CD4-positive, alpha-beta T cell (primary cell): ENCODE data around the gene MS4A10. TPM values are rescaled to one million over a fixed set of nuclear protein-coding genes. Genes with fewer than 3 reads are reported as not detected.

Source experiments
- ATAC-seq: fragments of 200-7000 bp; cut with Tn5 transposase; one replicate; pipeline ENCODE4 v1.10.0; 2022; ENCODE audit warnings: mild to moderate bottlenecking; ENCODE audit not compliant: poor library complexity
- CTCF ChIA-PET: fragments of 350-600 bp; sonication (Branson Sonifier 250); formaldehyde crosslinking; loops from one replicate; lab custom pipeline; 2021; ENCODE audit warnings: antibody characterized with exemption, inconsistent platforms; lab: Charles Lee
- POLR2A ChIA-PET: fragments of 350-600 bp; sonication (Branson Sonifier 250); formaldehyde crosslinking; loops from one replicate; lab custom pipeline; 2021; ENCODE audit warnings: antibody characterized with exemption, inconsistent platforms; lab: Charles Lee
- DNase-seq, 14 experiments: peaks; one replicate each; pipeline ENCODE4 v3.0.0-alpha.2; 2013 to 2020; ENCODE audit warnings: mixed read lengths in 2 of 14
- H3K27ac ChIP-seq, 2 donors: one replicate each; pipeline versions ENCODE4 v1.5.1 to v1.7.0; 2013; ENCODE audit warnings: low read length in 2 of 2, low read depth in 1 of 2, mild to moderate bottlenecking in 1 of 2
- H3K27me3 ChIP-seq, 2 experiments: 1 replicate in 1 of 2; 2 replicates in 1 of 2; pipeline versions ENCODE4 v1.6.1 to v1.7.0; 2013; ENCODE audit warnings: low read length in 2 of 2, control low read depth in 1 of 2, mild to moderate bottlenecking in 1 of 2, moderate library complexity in 1 of 2; ENCODE audit not compliant: insufficient read depth in 2 of 2, control insufficient read depth in 1 of 2
- H3K36me3 ChIP-seq: one replicate; pipeline ENCODE4 v1.6.1; 2013; ENCODE audit warnings: low read length, control low read depth; ENCODE audit not compliant: insufficient read depth
- H3K4me1 ChIP-seq: one replicate; pipeline ENCODE4 v1.6.1; 2013; ENCODE audit warnings: low read length, control low read depth; ENCODE audit not compliant: insufficient read depth
- H3K4me3 ChIP-seq: one replicate; pipeline ENCODE4 v1.5.1; 2013; ENCODE audit warnings: mild to moderate bottlenecking, low read length, moderate library complexity
- H3K9me3 ChIP-seq, 2 experiments: 1 replicate in 1 of 2; 2 replicates in 1 of 2; pipeline versions ENCODE4 v1.6.1 to v1.7.0; 2013; ENCODE audit warnings: low read length in 2 of 2, mild to moderate bottlenecking in 2 of 2, control low read depth in 1 of 2, moderate library complexity in 1 of 2; ENCODE audit not compliant: control insufficient read depth in 1 of 2, insufficient read depth in 1 of 2
- H3K27ac Mint-ChIP-seq: one replicate; pipeline ENCODE4 v1.8.0; 2020; ENCODE audit warnings: mixed read lengths
- H3K27me3 Mint-ChIP-seq: one replicate; pipeline ENCODE4 v1.8.0; 2021; ENCODE audit warnings: mixed read lengths
- H3K36me3 Mint-ChIP-seq: one replicate; pipeline ENCODE4 v1.8.0; 2021; ENCODE audit warnings: low read depth, mixed read lengths
- H3K4me1 Mint-ChIP-seq: one replicate; pipeline ENCODE4 v1.8.0; 2021; ENCODE audit warnings: low read depth, mixed read lengths
- H3K4me3 Mint-ChIP-seq: one replicate; pipeline ENCODE4 v1.8.0; 2020; ENCODE audit warnings: mild to moderate bottlenecking, mixed read lengths
- H3K9me3 Mint-ChIP-seq: one replicate; pipeline ENCODE4 v1.8.0; 2020; ENCODE audit warnings: mixed read lengths
- CTCF ChIP-seq: fragments of 200-600 bp; IDR thresholded peaks from one replicate; pipeline ENCODE4 v1.8.0; 2022; ENCODE audit warnings: antibody characterized with exemption, mild to moderate bottlenecking
- intact Hi-C, 2 experiments: fragments of 100-400 bp; cut with DNase I in 1 of 2; cut with micrococcal nuclease in 1 of 2; formaldehyde crosslinking; loops; one replicate each; pipeline versions ENCODE4 v1.15.1 to v1.9.0; 2023 to 2025; cut with DNase I, micrococcal nuclease
- total RNA-seq, 174 experiments: library from RNA in 2 of 174; stranded (reverse) in 2 of 174; gene quantifications; one replicate each; pipeline ENCODE4 v1.2.3 and lab custom pipeline; 2021 to 2026

MS4A10 gene
- total RNA-seq, 2 experiments from 2014 or later: not detected

GRCh38 chr11:60769811-60770210 is 15.3 kb upstream of the MS4A10 start:
- Histone ChIP-seq H3K36me3 (no peaks in the 10 kb centered on the region), H3K9me3 (peaks cover 0 to 4% of the 10 kb centered on the region in 2 experiments), H3K4me1 (no peaks in the 10 kb centered on the region), H3K4me3 (no peak overlapping the region), H3K27me3 (peaks cover 0 to 2% of the 10 kb centered on the region in 2 experiments), H3K27ac (no peak overlapping the region)
- DNase-seq: no peak
- intact Hi-C loops: no loop called here
- no peak for TF ChIP-seq CTCF
- no peak for ATAC-seq
- no peak overlapping the region for H3K27ac Mint-ChIP-seq
- no peaks in the 10 kb centered on the region for H3K9me3 Mint-ChIP-seq
- POLR2A ChIA-PET: no interaction called here
- H3K36me3 Mint-ChIP-seq: no peaks in the 10 kb centered on the region
- no peaks in the 10 kb centered on the region for H3K4me1 Mint-ChIP-seq
- H3K27me3 Mint-ChIP-seq: peaks cover 17% of the 10 kb centered on the region
- no peak overlapping the region for H3K4me3 Mint-ChIP-seq
- CTCF ChIA-PET: no interaction called here

DNA sequence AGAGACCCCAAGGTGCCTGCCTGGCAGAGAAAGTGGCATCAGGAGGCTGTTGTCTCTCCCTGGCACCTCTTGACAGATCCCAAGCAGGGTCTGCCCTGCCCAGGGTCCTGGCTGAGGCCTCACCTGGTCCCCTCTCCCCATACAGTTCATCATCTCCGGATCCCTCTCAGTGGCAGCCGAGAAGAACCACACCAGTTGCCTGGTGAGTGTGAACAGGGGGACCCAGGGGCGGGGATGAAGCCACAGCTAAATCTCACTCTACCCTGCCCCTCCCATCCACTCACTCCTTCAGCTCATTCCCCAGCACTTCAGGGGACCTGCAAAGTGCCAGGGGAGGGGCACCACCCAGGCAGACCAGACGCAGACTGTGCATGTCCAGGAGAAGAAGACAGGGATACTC is 14.0 kb upstream of the MS4A10 start:
- POLR2A ChIA-PET: no interaction called here
- Histone ChIP-seq H3K4me1 (peaks cover 7% of the 10 kb centered on the region), H3K27ac (no peak overlapping the region), H3K27me3 (no peaks in the 10 kb centered on the region), H3K36me3 (no peaks in the 10 kb centered on the region), H3K4me3 (no peak overlapping the region), H3K9me3 (peaks cover 0 to 4% of the 10 kb centered on the region in 2 experiments)
- H3K4me1 Mint-ChIP-seq: peaks cover 6% of the 10 kb centered on the region
- TF ChIP-seq CTCF: no peak
- H3K4me3 Mint-ChIP-seq: no peak overlapping the region
- H3K27ac Mint-ChIP-seq: no peak overlapping the region
- CTCF ChIA-PET: no interaction called here
- no peaks in the 10 kb centered on the region for H3K36me3 Mint-ChIP-seq
- no peak for DNase-seq
- intact Hi-C loops: no loop called here
- peaks cover 11% of the 10 kb centered on the region for H3K27me3 Mint-ChIP-seq
- no peak for ATAC-seq
- H3K9me3 Mint-ChIP-seq: no peaks in the 10 kb centered on the region

DNA sequence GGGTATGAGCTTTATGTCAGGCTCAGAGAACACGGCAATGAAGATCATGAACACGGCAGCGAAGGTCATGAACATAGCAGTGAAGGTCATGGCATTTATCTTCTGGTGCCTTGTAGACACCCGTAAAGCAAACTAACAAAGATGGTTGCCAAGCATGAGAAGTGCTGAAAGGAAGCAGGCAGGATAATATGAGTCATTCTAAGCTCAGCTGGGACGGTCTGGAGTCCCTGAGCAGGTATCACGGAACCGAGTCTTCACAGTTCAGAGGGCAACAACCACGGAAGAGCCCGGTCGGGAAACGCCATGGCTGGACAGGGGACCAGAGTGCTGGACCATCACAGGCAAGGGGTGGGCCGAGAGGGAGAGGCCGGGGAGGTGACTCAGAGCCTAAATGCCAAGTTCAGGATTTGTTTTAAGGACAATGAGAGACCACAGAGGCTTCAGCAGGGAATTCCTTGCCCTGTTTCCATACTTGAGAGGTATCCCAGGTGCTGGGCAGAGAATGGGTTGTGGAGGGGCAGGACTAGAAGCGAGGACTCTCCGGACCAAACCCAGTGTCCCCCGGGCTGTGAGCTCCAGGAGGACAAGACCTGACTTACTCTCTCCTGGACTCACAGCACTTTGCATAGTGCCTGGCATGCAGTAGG is 13.1 kb upstream of the MS4A10 start:
- peaks cover 2% of the 10 kb centered on the region for H3K27me3 Mint-ChIP-seq
- H3K4me3 ChIP-seq: no peak overlapping the region
- ChIA-PET CTCF (no interaction called here), POLR2A (no interaction called here)
- H3K4me1 Mint-ChIP-seq: peaks cover 6% of the 10 kb centered on the region
- no peak for DNase-seq
- H3K36me3 ChIP-seq: no peaks in the 10 kb centered on the region
- no peak for TF ChIP-seq CTCF
- ATAC-seq: no peak
- peaks cover 7% of the 10 kb centered on the region for H3K4me1 ChIP-seq
- H3K9me3 Mint-ChIP-seq: no peaks in the 10 kb centered on the region
- peaks cover 0 to 4% of the 10 kb centered on the region in 2 experiments for H3K9me3 ChIP-seq
- H3K36me3 Mint-ChIP-seq: no peaks in the 10 kb centered on the region
- intact Hi-C loops: no loop called here
- H3K27me3 ChIP-seq: no peaks in the 10 kb centered on the region
- H3K27ac ChIP-seq: no peak overlapping the region
- H3K4me3 Mint-ChIP-seq: no peak overlapping the region
- H3K27ac Mint-ChIP-seq: no peak overlapping the region
